HepG2 (cell line): ENCODE measurements around the gene SAP30. TPM values are rescaled to one million over a fixed set of nuclear protein-coding genes. Genes with fewer than 3 reads are reported as not detected.

Experiments used
- ATF7-NPFF ChIP-seq: sonication (generic); formaldehyde crosslinking; IDR thresholded peaks from 2 replicates; pipeline ENCODE4 v1.8.1; 2023; ENCODE audit warnings: mild to moderate bottlenecking, low read depth, missing genetic modification reagents, moderate library complexity
- E2F1 ChIP-seq: sonication (generic); formaldehyde crosslinking; IDR thresholded peaks from 2 replicates; pipeline ENCODE4 v1.5.0; 2020; ENCODE audit warnings: missing genetic modification reagents
- GATA4 ChIP-seq: sonication (generic); IDR thresholded peaks from 2 replicates; pipeline ENCODE4 v1.6.1; 2016; ENCODE audit warnings: antibody characterized with exemption, low read depth, borderline replicate concordance
- PLRG1 ChIP-seq: fragments of 450-650 bp; conservative IDR thresholded peaks from 2 replicates; pipeline ENCODE4 v1.6.1; 2016
- POGZ ChIP-seq: sonication (generic); formaldehyde crosslinking; IDR thresholded peaks from 2 replicates; pipeline ENCODE4 v1.4.0; 2020; ENCODE audit warnings: mild to moderate bottlenecking, missing genetic modification reagents
- PRDM15 ChIP-seq: sonication (generic); formaldehyde crosslinking; IDR thresholded peaks from 2 replicates; pipeline ENCODE4 v1.4.0; 2020; ENCODE audit warnings: missing genetic modification reagents
- RBFOX2 ChIP-seq: fragments of 200-400 bp; formaldehyde crosslinking; IDR thresholded peaks from 2 replicates; pipeline ENCODE4 v1.6.1; 2017; ENCODE audit warnings: low read depth, mild to moderate bottlenecking, low read length
- RXRB ChIP-seq: IDR thresholded peaks from 2 replicates; pipeline ENCODE4 v1.6.1; 2016; ENCODE audit warnings: borderline replicate concordance, missing genetic modification reagents, missing compliant biosample characterization
- SKI ChIP-seq: fragments of 450-650 bp; IDR thresholded peaks from one replicate; pipeline ENCODE4 v1.6.1; 2018; ENCODE audit warnings: mild to moderate bottlenecking; ENCODE audit not compliant: partially characterized antibody
- TMF1 ChIP-seq: sonication (generic); formaldehyde crosslinking; IDR thresholded peaks from 2 replicates; pipeline ENCODE4 v1.8.1; 2022; ENCODE audit warnings: low read depth, missing genetic modification reagents
- ZNF230 ChIP-seq: sonication (generic); formaldehyde crosslinking; IDR thresholded peaks from 2 replicates; pipeline ENCODE4 v1.4.0; 2020; ENCODE audit warnings: mild to moderate bottlenecking, missing genetic modification reagents
- ZNF335 ChIP-seq: sonication (generic); formaldehyde crosslinking; IDR thresholded peaks from 2 replicates; pipeline ENCODE4 v1.4.0; 2020; ENCODE audit warnings: missing genetic modification reagents
- ZNF460 ChIP-seq: sonication (generic); formaldehyde crosslinking; IDR thresholded peaks from 2 replicates; pipeline ENCODE4 v1.5.1; 2020; ENCODE audit warnings: missing genetic modification reagents, mild to moderate bottlenecking, borderline replicate concordance
- ZNF761 ChIP-seq: sonication (generic); formaldehyde crosslinking; conservative IDR thresholded peaks from 2 replicates; pipeline ENCODE4 v1.4.0; 2020; ENCODE audit warnings: mild to moderate bottlenecking, missing genetic modification reagents
- ZNF782 ChIP-seq: sonication (generic); formaldehyde crosslinking; IDR thresholded peaks from 2 replicates; pipeline ENCODE4 v1.4.0; 2020; ENCODE audit warnings: missing genetic modification reagents, mild to moderate bottlenecking, borderline replicate concordance
- ZNF839 ChIP-seq: sonication (generic); formaldehyde crosslinking; IDR thresholded peaks from 2 replicates; pipeline ENCODE4 v1.4.0; 2020; ENCODE audit warnings: missing genetic modification reagents, mild to moderate bottlenecking, borderline replicate concordance
- ZNF891 ChIP-seq: sonication (generic); formaldehyde crosslinking; IDR thresholded peaks from 2 replicates; pipeline ENCODE4 v1.5.0; 2020; ENCODE audit warnings: mild to moderate bottlenecking, missing genetic modification reagents
- ZSCAN21 ChIP-seq: sonication (generic); formaldehyde crosslinking; IDR thresholded peaks from 2 replicates; pipeline ENCODE4 v1.8.0; 2022; ENCODE audit warnings: mild to moderate bottlenecking, missing genetic modification reagents, moderate library complexity, borderline replicate concordance
- polyA plus RNA-seq, 8 experiments: library from polyadenylated mRNA; depleted of rRNA in 3 of 8; stranded (reverse) in 7 of 8; unstranded in 1 of 8; fragments of >200 nt; fragmentation: Illumina TruSeq in 4 of 8; extraction: Trizol in 4 of 8; gene quantifications; 2 replicates each; pipeline versions ENCODE4 v1.2.1 to v1.2.3, GENCODE V29; 2011 to 2016; ENCODE audit warnings: low read depth in 4 of 8, missing spikeins in 1 of 8, mixed read lengths in 1 of 8; ENCODE audit not compliant: insufficient read depth in 1 of 8
- total RNA-seq, 5 experiments: library from RNA; depleted of rRNA; stranded (reverse); fragments of >200 nt; fragmentation: Illumina TruSeq; extraction: Trizol; gene quantifications; 2 replicates each; pipeline ENCODE4 v1.2.3, GENCODE V29; 2016; ENCODE audit warnings: low read depth in 1 of 5
- TF ChIP-seq, protein P1 (sequence below): sonication (generic); formaldehyde crosslinking; IDR thresholded peaks from 2 replicates; pipeline ENCODE4 v1.4.0; 2020; ENCODE audit warnings: missing genetic modification reagents
- TF ChIP-seq, protein P2 (sequence below): IDR thresholded peaks from 2 replicates; pipeline ENCODE4 v1.6.1; 2018; ENCODE audit warnings: missing genetic modification reagents
- TF ChIP-seq, protein P3 (sequence below): sonication (generic); formaldehyde crosslinking; IDR thresholded peaks from 2 replicates; pipeline ENCODE4 v1.8.0; 2022; ENCODE audit warnings: mild to moderate bottlenecking, missing genetic modification reagents, borderline replicate concordance

SAP30 gene
- total and polyA plus RNA-seq, 2 of the 13 experiments (the other 11 are each of a cell fraction or from before 2014, with no cell fraction given), result 14.2 to 25.1 TPM

DNA sequence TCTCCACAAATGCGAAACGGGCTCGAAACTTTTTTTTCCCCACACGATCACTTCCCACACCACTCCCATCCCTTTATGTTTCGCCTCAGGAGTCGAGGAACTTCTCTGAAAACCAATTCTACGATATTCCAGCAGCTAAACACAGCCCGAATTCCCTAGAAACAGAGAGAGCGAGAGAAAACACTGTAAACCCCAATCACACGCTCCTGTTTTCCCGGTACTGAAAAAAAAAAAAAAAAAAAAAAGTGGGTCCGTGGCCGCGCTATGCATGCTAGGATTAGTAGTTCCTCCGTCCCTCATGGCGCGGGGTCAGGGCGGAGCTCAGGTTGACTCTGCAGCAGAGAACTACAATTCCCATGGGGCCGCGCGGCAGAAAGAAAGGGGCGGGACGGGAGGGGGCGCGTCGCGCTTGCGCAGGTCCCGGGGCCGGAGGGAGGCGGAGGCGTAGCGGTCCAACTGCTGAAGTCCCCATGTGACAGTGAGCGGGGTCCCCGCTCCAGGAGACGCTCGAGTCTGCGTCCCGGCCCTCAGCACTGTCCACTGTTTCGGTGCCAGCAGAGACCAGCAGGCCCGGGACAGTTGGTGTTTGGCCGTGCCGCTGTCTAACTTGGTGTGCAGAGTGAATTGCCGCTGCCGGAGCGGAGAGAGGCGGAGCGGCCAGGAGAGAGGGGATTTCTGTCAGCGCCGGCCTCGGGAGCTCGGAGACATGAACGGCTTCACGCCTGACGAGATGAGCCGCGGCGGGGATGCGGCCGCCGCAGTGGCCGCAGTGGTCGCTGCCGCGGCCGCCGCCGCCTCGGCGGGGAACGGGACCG lies at the start of gene SAP30 (continued):
- TF ChIP-seq, protein P1, sequence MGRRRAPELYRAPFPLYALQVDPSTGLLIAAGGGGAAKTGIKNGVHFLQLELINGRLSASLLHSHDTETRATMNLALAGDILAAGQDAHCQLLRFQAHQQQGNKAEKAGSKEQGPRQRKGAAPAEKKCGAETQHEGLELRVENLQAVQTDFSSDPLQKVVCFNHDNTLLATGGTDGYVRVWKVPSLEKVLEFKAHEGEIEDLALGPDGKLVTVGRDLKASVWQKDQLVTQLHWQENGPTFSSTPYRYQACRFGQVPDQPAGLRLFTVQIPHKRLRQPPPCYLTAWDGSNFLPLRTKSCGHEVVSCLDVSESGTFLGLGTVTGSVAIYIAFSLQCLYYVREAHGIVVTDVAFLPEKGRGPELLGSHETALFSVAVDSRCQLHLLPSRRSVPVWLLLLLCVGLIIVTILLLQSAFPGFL, result no peak
- TF ChIP-seq GATA4 (peak; percentile 84), SKI (no peak), PRDM15 (CRISPR knock-in tag) (no peak), ZNF891 (CRISPR knock-in tag) (peak; percentile 56; the same call in 1 of the 2 replicates), ZNF782 (CRISPR knock-in tag) (no peak), RBFOX2 (peak; percentile 80), ZSCAN21 (CRISPR knock-in tag) (peak; percentile 70), TMF1 (CRISPR knock-in tag) (0 out of 2 replicates have a peak, but pooled peaks have one; percentile 16), ZNF335 (CRISPR knock-in tag) (no peak), POGZ (CRISPR knock-in tag) (no peak), ATF7-NPFF (CRISPR knock-in tag) (peak; percentile 51; the same call in 1 of the 2 replicates), ZNF460 (CRISPR knock-in tag) (no peak), RXRB (CRISPR knock-in tag) (no peak), PLRG1 (no peak), ZNF230 (CRISPR knock-in tag) (peak; percentile 74; the same call in 1 of the 2 replicates), E2F1 (CRISPR knock-in tag) (no peak), ZNF839 (CRISPR knock-in tag) (no peak), ZNF761 (CRISPR knock-in tag) (no peak)
- TF ChIP-seq, protein P2, sequence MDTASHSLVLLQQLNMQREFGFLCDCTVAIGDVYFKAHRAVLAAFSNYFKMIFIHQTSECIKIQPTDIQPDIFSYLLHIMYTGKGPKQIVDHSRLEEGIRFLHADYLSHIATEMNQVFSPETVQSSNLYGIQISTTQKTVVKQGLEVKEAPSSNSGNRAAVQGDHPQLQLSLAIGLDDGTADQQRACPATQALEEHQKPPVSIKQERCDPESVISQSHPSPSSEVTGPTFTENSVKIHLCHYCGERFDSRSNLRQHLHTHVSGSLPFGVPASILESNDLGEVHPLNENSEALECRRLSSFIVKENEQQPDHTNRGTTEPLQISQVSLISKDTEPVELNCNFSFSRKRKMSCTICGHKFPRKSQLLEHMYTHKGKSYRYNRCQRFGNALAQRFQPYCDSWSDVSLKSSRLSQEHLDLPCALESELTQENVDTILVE (CRISPR knock-in tag), result no peak
- TF ChIP-seq, protein P3, sequence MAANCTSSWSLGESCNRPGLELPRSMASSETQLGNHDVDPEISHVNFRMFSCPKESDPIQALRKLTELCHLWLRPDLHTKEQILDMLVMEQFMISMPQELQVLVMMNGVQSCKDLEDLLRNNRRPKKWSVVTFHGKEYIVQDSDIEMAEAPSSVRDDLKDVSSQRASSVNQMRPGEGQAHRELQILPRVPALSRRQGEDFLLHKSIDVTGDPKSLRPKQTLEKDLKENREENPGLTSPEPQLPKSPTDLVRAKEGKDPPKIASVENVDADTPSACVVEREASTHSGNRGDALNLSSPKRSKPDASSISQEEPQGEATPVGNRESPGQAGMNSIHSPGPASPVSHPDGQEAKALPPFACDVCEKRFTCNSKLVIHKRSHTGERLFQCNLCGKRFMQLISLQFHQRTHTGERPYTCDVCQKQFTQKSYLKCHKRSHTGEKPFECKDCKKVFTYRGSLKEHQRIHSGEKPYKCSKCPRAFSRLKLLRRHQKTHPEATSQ (CRISPR knock-in tag), result no peak
